Mesenchymal stem cell (in vitro differentiated cells and primary cell): Measurements from ENCODE around the gene DNAJC2.

Experiments used
- DNase-seq: peaks from one replicate; pipeline ENCODE4 v3.0.0-alpha.2; 2013
- H2AFZ ChIP-seq: one replicate; pipeline ENCODE4 v1.6.1; 2013; ENCODE audit warnings: low read depth, mild to moderate bottlenecking, control low read depth, inconsistent platforms, low read length, moderate library complexity
- H2AK5ac ChIP-seq: 2 replicates; pipeline ENCODE4 v1.6.1; 2013; ENCODE audit warnings: low read length, moderate library complexity, mild to moderate bottlenecking, inconsistent platforms; ENCODE audit not compliant: severe bottlenecking
- H2BK120ac ChIP-seq: one replicate; pipeline ENCODE4 v1.6.1; 2013; ENCODE audit warnings: low read depth, mild to moderate bottlenecking, inconsistent platforms, low read length, moderate library complexity
- H2BK12ac ChIP-seq, 2 experiments: one replicate each; pipeline ENCODE4 v1.6.1; 2013; ENCODE audit warnings: inconsistent platforms in 2 of 2, low read length in 2 of 2, mild to moderate bottlenecking in 2 of 2, moderate library complexity in 2 of 2, control low read depth in 1 of 2
- H2BK15ac ChIP-seq: one replicate; pipeline ENCODE4 v1.6.1; 2013; ENCODE audit warnings: mild to moderate bottlenecking, low read depth, inconsistent platforms; ENCODE audit not compliant: poor library complexity, severe bottlenecking
- H2BK5ac ChIP-seq: 2 replicates; pipeline ENCODE4 v1.6.1; 2013; ENCODE audit warnings: low read depth, mild to moderate bottlenecking, low read length, control low read depth, inconsistent platforms; ENCODE audit not compliant: poor library complexity, severe bottlenecking
- H3K14ac ChIP-seq, 2 experiments: one replicate each; pipeline ENCODE4 v1.6.1; 2013; ENCODE audit warnings: inconsistent platforms in 2 of 2, low read length in 2 of 2, control low read depth in 1 of 2, mild to moderate bottlenecking in 1 of 2, moderate library complexity in 1 of 2
- H3K18ac ChIP-seq, 2 experiments: one replicate each; pipeline ENCODE4 v1.6.1; 2013; ENCODE audit warnings: inconsistent platforms in 2 of 2, low read length in 2 of 2, control low read depth in 1 of 2, low read depth in 1 of 2, mild to moderate bottlenecking in 1 of 2
- H3K23ac ChIP-seq, 2 experiments: one replicate each; pipeline ENCODE4 v1.6.1; 2013; ENCODE audit warnings: inconsistent platforms in 2 of 2, low read length in 2 of 2, mild to moderate bottlenecking in 2 of 2, moderate library complexity in 2 of 2, control low read depth in 1 of 2
- H3K27ac ChIP-seq: 2 replicates; pipeline ENCODE4 v1.5.1; 2013; ENCODE audit warnings: mild to moderate bottlenecking, moderate library complexity, low read length, control low read depth, inconsistent platforms; ENCODE audit not compliant: poor library complexity, severe bottlenecking
- H3K27me3 ChIP-seq, 2 experiments: 2 replicates each; pipeline versions ENCODE4 v1.6.1 to v1.7.0; 2013; ENCODE audit warnings: low read length in 2 of 2, mild to moderate bottlenecking in 2 of 2, moderate library complexity in 2 of 2, control low read depth in 1 of 2, inconsistent platforms in 1 of 2; ENCODE audit not compliant: control insufficient read depth in 1 of 2, insufficient read depth in 1 of 2
- H3K36me3 ChIP-seq, 2 experiments: 2 replicates each; pipeline versions ENCODE4 v1.6.1 to v1.7.0; 2013; ENCODE audit warnings: low read length in 2 of 2, control low read depth in 1 of 2, inconsistent platforms in 1 of 2, low read depth in 1 of 2, mild to moderate bottlenecking in 1 of 2; ENCODE audit not compliant: insufficient read depth in 2 of 2, control insufficient read depth in 1 of 2
- H3K4ac ChIP-seq, 2 experiments: one replicate each; pipeline ENCODE4 v1.6.1; 2013; ENCODE audit warnings: inconsistent platforms in 2 of 2, low read length in 2 of 2, mild to moderate bottlenecking in 2 of 2, moderate library complexity in 2 of 2, control low read depth in 1 of 2, low read depth in 1 of 2
- H3K4me1 ChIP-seq: 2 replicates; pipeline ENCODE4 v1.6.1; 2013; ENCODE audit warnings: low read depth, low read length, control low read depth; ENCODE audit not compliant: control insufficient read depth, insufficient read depth
- H3K4me2 ChIP-seq: 2 replicates; pipeline ENCODE4 v1.6.1; 2013; ENCODE audit warnings: low read length, mild to moderate bottlenecking, inconsistent platforms; ENCODE audit not compliant: poor library complexity, severe bottlenecking
- H3K4me3 ChIP-seq, 2 experiments: 2 replicates each; pipeline versions ENCODE4 v1.5.1 to v1.7.0; 2013; ENCODE audit warnings: low read length in 2 of 2, mild to moderate bottlenecking in 2 of 2, control low read depth in 1 of 2, low read depth in 1 of 2; ENCODE audit not compliant: insufficient read depth in 1 of 2
- H3K79me1 ChIP-seq: replicated peaks from 2 replicates; pipeline ENCODE4 v1.6.1; 2013; ENCODE audit warnings: mild to moderate bottlenecking, control low read depth, low read length, inconsistent platforms; ENCODE audit not compliant: poor library complexity, severe bottlenecking
- H3K9ac ChIP-seq: 2 replicates; pipeline ENCODE4 v1.7.0; 2013; ENCODE audit warnings: mild to moderate bottlenecking, low read length, moderate library complexity
- H3K9me3 ChIP-seq: 2 replicates; pipeline ENCODE4 v1.7.0; 2013; ENCODE audit warnings: mild to moderate bottlenecking, low read length; ENCODE audit not compliant: control insufficient read depth
- H4K8ac ChIP-seq: one replicate; pipeline ENCODE4 v1.6.1; 2013; ENCODE audit warnings: inconsistent platforms, mild to moderate bottlenecking, low read length, moderate library complexity
- H4K91ac ChIP-seq: one replicate; pipeline ENCODE4 v1.6.1; 2013; ENCODE audit warnings: mild to moderate bottlenecking, low read length, inconsistent platforms
- WGBS: methylation state at CpG from one replicate; pipeline ENCODE4 v1.1.7; 2013; ENCODE audit warnings: mixed read lengths; 5-methylcytosine and 5-hydroxymethylcytosine counted together

DNAJC2 gene

DNA sequence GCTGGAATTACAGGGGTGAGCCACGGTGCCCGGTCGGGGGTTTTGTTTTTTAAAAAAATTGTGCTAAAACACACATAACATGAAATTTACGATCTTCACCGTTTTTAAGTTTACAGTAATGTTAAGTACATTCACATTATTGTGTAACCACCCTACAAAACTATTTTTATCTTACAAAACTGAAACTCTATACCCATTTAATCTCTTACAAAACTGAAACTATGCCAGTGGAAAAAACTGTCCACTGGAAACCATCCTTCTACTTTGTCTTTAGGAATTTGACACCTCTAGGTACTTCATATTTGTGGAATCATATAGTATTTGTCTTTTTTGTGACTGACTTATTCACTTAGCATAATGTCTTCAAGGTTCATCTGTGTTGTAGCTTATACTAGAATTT, 1.8 kb upstream of the DNAJC2 start:
- Histone ChIP-seq H3K79me1 (no peaks in the 10 kb centered on the region), H2BK15ac (no peak overlapping the region), H3K27me3 (no peaks in the 10 kb centered on the region), H2BK12ac (no peak overlapping the region), H3K4ac (no peak overlapping the region), H2AK5ac (no peak overlapping the region), H2BK120ac (no peak overlapping the region), H3K36me3 (peaks cover 0 to 14% of the 10 kb centered on the region in 2 experiments), H3K4me3 (no peak overlapping the region), H3K14ac (no peak overlapping the region), H3K18ac (no peak overlapping the region), H2AFZ (no peak overlapping the region), H3K4me1 (peaks cover 7% of the 10 kb centered on the region), H4K8ac (no peak overlapping the region), H3K9me3 (no peaks in the 10 kb centered on the region), H3K23ac (no peak overlapping the region), H3K9ac (no peak overlapping the region), H3K4me2 (no peak overlapping the region), H4K91ac (no peak overlapping the region), H3K27ac (no peak overlapping the region), H2BK5ac (no peak overlapping the region)
- 94% methylated on average over 5 of the region's 5 CpGs for WGBS
- no peak for DNase-seq

DNA sequence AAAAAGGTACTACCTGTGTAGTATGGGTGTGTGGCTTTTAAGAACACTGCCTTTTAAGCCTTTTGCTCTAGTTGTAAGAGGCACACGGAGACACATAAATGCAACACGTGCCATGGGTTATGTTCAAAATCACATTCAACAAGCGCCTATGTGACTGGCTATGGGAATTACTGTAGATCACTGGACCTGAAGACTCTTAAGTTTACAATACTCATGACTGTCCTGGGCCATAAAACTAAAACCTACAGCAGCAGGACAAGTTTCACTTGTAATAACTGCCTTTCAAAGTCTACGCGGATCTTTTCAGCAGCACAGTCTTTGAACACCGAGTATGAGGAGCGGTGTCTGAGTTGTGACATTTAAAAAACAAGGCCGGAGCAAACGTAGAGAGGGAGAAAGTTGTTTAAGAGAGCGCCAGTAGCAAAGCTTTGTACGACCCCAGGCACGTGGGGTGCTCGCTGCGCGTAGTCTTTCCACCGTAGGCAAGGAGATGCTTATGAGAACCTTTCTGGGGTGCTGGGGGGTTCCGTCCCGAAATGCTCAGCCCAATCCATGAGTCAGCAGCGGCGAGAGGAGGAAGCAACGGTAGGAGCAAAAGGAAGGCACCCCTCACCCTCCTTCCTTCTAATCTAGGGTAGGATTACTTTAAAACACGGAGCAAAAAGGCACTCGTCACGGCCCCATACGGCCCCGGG, 662 bp downstream of the DNAJC2 start:
- Histone ChIP-seq H3K27me3 (no peaks in the 10 kb centered on the region), H2BK12ac (no peak overlapping the region), H3K23ac (no peak overlapping the region), H2BK120ac (peak overlapping the region; percentile 11), H2BK15ac (no peak overlapping the region), H2BK5ac (peak overlapping the region; percentile 60), H2AK5ac (no peak overlapping the region), H3K27ac (peak overlapping the region; percentile 45), H3K36me3 (peaks cover 6 to 30% of the 10 kb centered on the region in 2 experiments), H3K9ac (peak overlapping the region; percentile 97), H3K4me1 (peaks cover 3% of the 10 kb centered on the region), H3K4ac (peak overlapping the region; percentile 20 to 75), H3K79me1 (no peaks in the 10 kb centered on the region), H4K8ac (peak overlapping the region; percentile 96), H3K9me3 (no peaks in the 10 kb centered on the region), H3K14ac (no peak overlapping the region), H2AFZ (peak overlapping the region; percentile 89), H3K4me3 (peak overlapping the region; percentile 90), H4K91ac (peak overlapping the region; percentile 81), H3K18ac (peak overlapping the region; percentile 23 to 87), H3K4me2 (peak overlapping the region; percentile 80)
- WGBS: 4% methylated on average over 26 of the region's 26 CpGs
- DNase-seq: peak; percentile 56

DNA sequence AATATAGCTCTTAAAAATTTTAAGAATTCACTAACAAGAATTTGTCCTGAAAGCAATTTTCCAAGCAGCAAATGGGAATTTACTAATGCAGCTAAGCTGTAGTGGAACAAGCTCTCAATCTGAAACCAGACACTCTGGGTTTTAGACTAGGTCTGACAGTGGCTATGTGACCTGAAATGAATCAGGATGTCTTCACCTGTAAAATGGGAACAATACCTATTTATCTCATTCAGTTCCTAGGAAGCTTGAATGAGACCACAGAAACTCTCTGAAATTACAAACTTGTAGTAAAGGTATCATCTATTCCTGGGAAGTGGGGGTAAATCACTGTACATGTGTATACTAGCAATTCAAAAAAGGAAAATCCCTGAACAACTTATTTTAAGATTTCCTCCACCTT, 1.2 kb downstream of the DNAJC2 start:
- DNase-seq: peak; percentile 4
- Histone ChIP-seq H2AK5ac (no peak overlapping the region), H2BK15ac (no peak overlapping the region), H3K4me2 (peak overlapping the region; percentile 46), H3K79me1 (no peaks in the 10 kb centered on the region), H3K9me3 (no peaks in the 10 kb centered on the region), H4K8ac (no peak overlapping the region), H3K4me3 (peak overlapping the region in 1 of 2 experiments; percentile 90), H3K4ac (no peak overlapping the region), H3K14ac (no peak overlapping the region), H4K91ac (no peak overlapping the region), H3K18ac (no peak overlapping the region), H2AFZ (no peak overlapping the region), H2BK120ac (no peak overlapping the region), H2BK5ac (no peak overlapping the region), H2BK12ac (no peak overlapping the region), H3K27ac (no peak overlapping the region), H3K36me3 (peaks cover 8 to 32% of the 10 kb centered on the region in 2 experiments), H3K9ac (peak overlapping the region; percentile 97), H3K4me1 (peaks cover 1% of the 10 kb centered on the region), H3K27me3 (no peaks in the 10 kb centered on the region), H3K23ac (no peak overlapping the region)

DNA sequence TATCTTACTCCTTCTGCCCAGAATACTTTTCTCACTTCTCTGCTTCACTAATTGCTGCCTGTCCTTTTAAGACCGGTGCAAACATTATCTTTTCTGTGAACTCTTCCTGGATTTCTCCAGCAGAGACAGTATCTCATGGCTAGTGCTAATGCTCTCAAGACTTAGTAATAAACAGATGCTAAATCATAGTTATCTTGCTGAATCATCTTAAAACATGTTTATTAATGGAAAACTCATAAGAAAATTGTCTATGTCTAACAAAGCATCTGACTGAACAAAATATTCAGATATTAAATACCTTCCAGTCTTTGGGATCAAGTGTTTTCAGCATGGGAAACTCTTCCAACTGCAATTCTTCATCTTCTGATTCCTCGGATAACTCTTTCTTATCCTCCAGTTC, 3.1 kb downstream of the DNAJC2 start:
- no peak overlapping the region for H3K27ac ChIP-seq
- H4K91ac ChIP-seq: no peak overlapping the region
- H3K79me1 ChIP-seq: peaks cover 5% of the 10 kb centered on the region
- H3K9ac ChIP-seq: peak overlapping the region; percentile 29
- peaks cover 1% of the 10 kb centered on the region for H3K4me1 ChIP-seq
- no peak overlapping the region for H3K14ac ChIP-seq
- H3K9me3 ChIP-seq: no peaks in the 10 kb centered on the region
- no peak overlapping the region for H3K4me2 ChIP-seq
- no peak overlapping the region for H3K18ac ChIP-seq
- 78% methylated on average over 2 of the region's 2 CpGs for WGBS
- H2AK5ac ChIP-seq: no peak overlapping the region
- H2BK15ac ChIP-seq: no peak overlapping the region
- no peak overlapping the region for H2BK120ac ChIP-seq
- H2AFZ ChIP-seq: no peak overlapping the region
- H3K4me3 ChIP-seq: no peak overlapping the region
- DNase-seq: no peak
- H2BK5ac ChIP-seq: no peak overlapping the region
- H3K4ac ChIP-seq: no peak overlapping the region
- H3K27me3 ChIP-seq: no peaks in the 10 kb centered on the region
- H3K23ac ChIP-seq: no peak overlapping the region
- H2BK12ac ChIP-seq: no peak overlapping the region
- no peak overlapping the region for H4K8ac ChIP-seq
- peaks cover 13 to 47% of the 10 kb centered on the region in 2 experiments for H3K36me3 ChIP-seq
